Astrocyte (in vitro differentiated cells and primary cell): ENCODE results near the gene CCDC71.

Experiments used
- CTCF ChIP-seq: IDR thresholded peaks from 2 replicates; pipeline ENCODE4 v1.5.1; 2011; ENCODE audit warnings: low read depth, mild to moderate bottlenecking, inconsistent platforms, low read length, moderate library complexity; ENCODE audit not compliant: insufficient read depth
- EZH2 ChIP-seq: IDR thresholded peaks from 2 replicates; pipeline ENCODE4 v1.6.1; 2012; ENCODE audit warnings: mild to moderate bottlenecking, low read length, inconsistent platforms; ENCODE audit not compliant: insufficient read depth

GRCh38 chr3:49133226-49133951 is 32.7 kb downstream of the CCDC71 start:
- TF ChIP-seq CTCF (no peak), EZH2 (no peak)
